HG03575 (cell line): ENCODE data around the gene UBC.

ENCODE experiments used
- ATAC-seq: cut with Tn5 transposase; IDR thresholded peaks from one replicate; pipeline ENCODE4 v1.9.1; 2021; ENCODE audit not compliant: unreplicated experiment, insufficient number of reproducible peaks, low FRiP score; ENCODE audit errors: extremely low read depth

The UBC gene

GRCh38 chr12:124914392-124915238 is at the start of gene UBC:
Gene UBC, minus strand, starts transcription at chr12:124914650. Its CDS starts 879 bp downstream, at chr12:124913771.
- ATAC-seq = no peak

GRCh38 chr12:124963211-124963610 is 48.8 kb upstream of the UBC start:
- ATAC-seq = no peak

- ATAC-seq = no peak
These were observed 46.6 kb upstream of the UBC start for GRCh38 chr12:124961055-124961454.

- no peak for ATAC-seq
These were observed 42.1 kb upstream of the UBC start for GRCh38 chr12:124956571-124956970.

- ATAC-seq = no peak
These were observed 40.3 kb upstream of the UBC start for GRCh38 chr12:124954771-124955170.

GRCh38 chr12:124953689-124954405 is 39.4 kb upstream of the UBC start:
- no peak for ATAC-seq

- ATAC-seq = no peak
These were observed 38.4 kb upstream of the UBC start for GRCh38 chr12:124952801-124953200.

GRCh38 chr12:124952295-124952694 is 37.8 kb upstream of the UBC start:
- no peak for ATAC-seq

- no peak for ATAC-seq
These were observed 35.6 kb upstream of the UBC start for GRCh38 chr12:124949779-124950728.

GRCh38 chr12:124949066-124949465 is 34.6 kb upstream of the UBC start:
- ATAC-seq = no peak

- no peak for ATAC-seq
These were observed 33.3 kb upstream of the UBC start for GRCh38 chr12:124947561-124948398.

GRCh38 chr12:124947013-124947412 is 32.6 kb upstream of the UBC start:
- no peak for ATAC-seq

GRCh38 chr12:124946447-124946793 is 32.0 kb upstream of the UBC start:
- ATAC-seq = no peak

GRCh38 chr12:124941170-124941527 is 26.7 kb upstream of the UBC start:
- ATAC-seq = no peak

- no peak for ATAC-seq
These were observed 26.1 kb upstream of the UBC start for GRCh38 chr12:124940393-124941169.

GRCh38 chr12:124940143-124940392 is 25.6 kb upstream of the UBC start:
- no peak for ATAC-seq

GRCh38 chr12:124939421-124940142 is 25.1 kb upstream of the UBC start:
- peak; percentile 46 for ATAC-seq

GRCh38 chr12:124939079-124939420 is 24.6 kb upstream of the UBC start:
- no peak for ATAC-seq
